GM21786 (cell line): ENCODE measurements around the gene PHAF1.

ENCODE experiments used
- ATAC-seq: cut with Tn5 transposase; IDR thresholded peaks from one replicate; pipeline ENCODE4 v1.9.1; 2021; ENCODE audit not compliant: unreplicated experiment

PHAF1 gene

GRCh38 chr16:67162506-67163163 lies 52.9 kb downstream of the PHAF1 start:
- no peak for ATAC-seq

GRCh38 chr16:67163164-67163998 lies 53.6 kb downstream of the PHAF1 start:
- ATAC-seq: no peak

GRCh38 chr16:67163999-67164558 lies 54.3 kb downstream of the PHAF1 start:
- no peak for ATAC-seq

GRCh38 chr16:67164599-67165061 lies 54.9 kb downstream of the PHAF1 start, which contains the start of gene HSF4:
HSF4 (plus strand) TSS chr16:67164745; CDS start chr16:67164812, 67 bp downstream.
- no peak for ATAC-seq

GRCh38 chr16:67165121-67166078 lies 55.7 kb downstream of the PHAF1 start:
- ATAC-seq: no peak

GRCh38 chr16:67166110-67166547 lies 56.4 kb downstream of the PHAF1 start:
- no peak for ATAC-seq

GRCh38 chr16:67166598-67167168 lies 56.9 kb downstream of the PHAF1 start:
- no peak for ATAC-seq

GRCh38 chr16:67167588-67167987 lies 57.8 kb downstream of the PHAF1 start:
- ATAC-seq: no peak

GRCh38 chr16:67169011-67169451 lies 59.3 kb downstream of the PHAF1 start:
- ATAC-seq: no peak

GRCh38 chr16:67169642-67170167 lies 60.0 kb downstream of the PHAF1 start:
- ATAC-seq: no peak

GRCh38 chr16:67170168-67170948 lies 60.6 kb downstream of the PHAF1 start, which contains the start of gene NOL3:
NOL3 (plus strand) TSS chr16:67170538.
- peak; percentile 40 for ATAC-seq

- ATAC-seq: no peak
These were observed 61.4 kb downstream of the PHAF1 start for GRCh38 chr16:67170949-67171649.

- ATAC-seq: no peak
These were observed 63.6 kb downstream of the PHAF1 start for GRCh38 chr16:67173323-67173722.

- peak; percentile 37 for ATAC-seq
These were observed 64.3 kb downstream of the PHAF1 start for GRCh38 chr16:67173808-67174705.

GRCh38 chr16:67174706-67175231 lies 65.0 kb downstream of the PHAF1 start:
- ATAC-seq: no peak

- no peak for ATAC-seq
These were observed 66.9 kb downstream of the PHAF1 start for GRCh38 chr16:67176662-67177061.
